SK-N-SH treated with all-trans-retinoic acid at 6 μM for 48 hours (cell line): ENCODE results near the gene SEC16A.

Source experiments
- ARNTL ChIP-seq: fragments of 450-650 bp; formaldehyde crosslinking; IDR thresholded peaks from 2 replicates; pipeline ENCODE4 v1.5.0; 2020; ENCODE audit warnings: low read depth, mild to moderate bottlenecking, moderate library complexity, borderline replicate concordance
- PATZ1 ChIP-seq: fragments of 250-450 bp; sonication (Bioruptor Pico); IDR thresholded peaks from 2 replicates; pipeline ENCODE4 v1.8.0; 2020; ENCODE audit warnings: mild to moderate bottlenecking, moderate library complexity, borderline replicate concordance
- RARB ChIP-seq: fragments of 250-450 bp; sonication (Bioruptor Pico); IDR thresholded peaks from 2 replicates; pipeline ENCODE4 v1.8.0; 2021; ENCODE audit warnings: mild to moderate bottlenecking, moderate library complexity
- TF ChIP-seq, protein P1 (sequence below): fragments of 250-450 bp; sonication (Bioruptor Pico); IDR thresholded peaks from 2 replicates; pipeline ENCODE4 v1.5.0; 2020; ENCODE audit warnings: mild to moderate bottlenecking, moderate library complexity
- TF ChIP-seq, protein P2 (sequence below): fragments of 250-450 bp; sonication (Bioruptor Pico); IDR thresholded peaks from 2 replicates; pipeline ENCODE4 v1.8.0; 2021; ENCODE audit warnings: low read depth, mild to moderate bottlenecking, moderate library complexity, borderline replicate concordance

DNA sequence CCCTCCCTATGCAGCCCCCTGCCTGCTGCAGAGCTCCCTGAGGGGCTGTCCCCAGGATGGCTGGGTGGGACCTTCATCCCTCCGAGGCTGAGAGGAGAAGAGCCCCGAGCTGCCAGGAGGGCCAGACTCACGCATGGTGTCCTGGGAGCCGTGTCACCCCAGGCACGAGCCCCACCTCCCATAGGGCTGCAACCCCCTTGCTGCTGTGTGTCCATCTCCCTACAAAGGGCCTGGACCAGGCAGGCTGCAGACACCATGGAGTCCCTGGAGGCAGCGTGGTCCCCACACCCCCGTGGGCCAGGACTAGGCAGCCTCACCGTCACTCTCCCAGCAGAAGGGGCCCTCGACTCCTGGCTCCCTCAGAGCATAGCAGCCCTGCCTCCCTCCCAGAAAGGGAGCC is 11.2 kb upstream of the SEC16A start:
- no peak for TF ChIP-seq RARB (CRISPR knock-in tag)
- TF ChIP-seq PATZ1 (CRISPR knock-in tag): no peak
- TF ChIP-seq, protein P1, sequence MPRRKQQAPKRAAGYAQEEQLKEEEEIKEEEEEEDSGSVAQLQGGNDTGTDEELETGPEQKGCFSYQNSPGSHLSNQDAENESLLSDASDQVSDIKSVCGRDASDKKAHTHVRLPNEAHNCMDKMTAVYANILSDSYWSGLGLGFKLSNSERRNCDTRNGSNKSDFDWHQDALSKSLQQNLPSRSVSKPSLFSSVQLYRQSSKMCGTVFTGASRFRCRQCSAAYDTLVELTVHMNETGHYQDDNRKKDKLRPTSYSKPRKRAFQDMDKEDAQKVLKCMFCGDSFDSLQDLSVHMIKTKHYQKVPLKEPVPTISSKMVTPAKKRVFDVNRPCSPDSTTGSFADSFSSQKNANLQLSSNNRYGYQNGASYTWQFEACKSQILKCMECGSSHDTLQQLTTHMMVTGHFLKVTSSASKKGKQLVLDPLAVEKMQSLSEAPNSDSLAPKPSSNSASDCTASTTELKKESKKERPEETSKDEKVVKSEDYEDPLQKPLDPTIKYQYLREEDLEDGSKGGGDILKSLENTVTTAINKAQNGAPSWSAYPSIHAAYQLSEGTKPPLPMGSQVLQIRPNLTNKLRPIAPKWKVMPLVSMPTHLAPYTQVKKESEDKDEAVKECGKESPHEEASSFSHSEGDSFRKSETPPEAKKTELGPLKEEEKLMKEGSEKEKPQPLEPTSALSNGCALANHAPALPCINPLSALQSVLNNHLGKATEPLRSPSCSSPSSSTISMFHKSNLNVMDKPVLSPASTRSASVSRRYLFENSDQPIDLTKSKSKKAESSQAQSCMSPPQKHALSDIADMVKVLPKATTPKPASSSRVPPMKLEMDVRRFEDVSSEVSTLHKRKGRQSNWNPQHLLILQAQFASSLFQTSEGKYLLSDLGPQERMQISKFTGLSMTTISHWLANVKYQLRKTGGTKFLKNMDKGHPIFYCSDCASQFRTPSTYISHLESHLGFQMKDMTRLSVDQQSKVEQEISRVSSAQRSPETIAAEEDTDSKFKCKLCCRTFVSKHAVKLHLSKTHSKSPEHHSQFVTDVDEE (CRISPR knock-in tag): no peak
- TF ChIP-seq ARNTL (CRISPR knock-in tag): no peak
- TF ChIP-seq, protein P2, sequence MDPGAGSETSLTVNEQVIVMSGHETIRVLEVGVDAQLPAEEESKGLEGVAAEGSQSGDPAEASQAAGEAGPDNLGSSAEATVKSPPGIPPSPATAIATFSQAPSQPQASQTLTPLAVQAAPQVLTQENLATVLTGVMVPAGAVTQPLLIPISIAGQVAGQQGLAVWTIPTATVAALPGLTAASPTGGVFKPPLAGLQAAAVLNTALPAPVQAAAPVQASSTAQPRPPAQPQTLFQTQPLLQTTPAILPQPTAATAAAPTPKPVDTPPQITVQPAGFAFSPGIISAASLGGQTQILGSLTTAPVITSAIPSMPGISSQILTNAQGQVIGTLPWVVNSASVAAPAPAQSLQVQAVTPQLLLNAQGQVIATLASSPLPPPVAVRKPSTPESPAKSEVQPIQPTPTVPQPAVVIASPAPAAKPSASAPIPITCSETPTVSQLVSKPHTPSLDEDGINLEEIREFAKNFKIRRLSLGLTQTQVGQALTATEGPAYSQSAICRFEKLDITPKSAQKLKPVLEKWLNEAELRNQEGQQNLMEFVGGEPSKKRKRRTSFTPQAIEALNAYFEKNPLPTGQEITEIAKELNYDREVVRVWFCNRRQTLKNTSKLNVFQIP (CRISPR knock-in tag): no peak
